GM18519 (cell line): ENCODE results near the gene HEG1.

Experiments
- ATAC-seq: cut with Tn5 transposase; IDR thresholded peaks from one replicate; pipeline ENCODE4 v1.9.1; 2021; ENCODE audit warnings: mild to moderate bottlenecking, moderate library complexity; ENCODE audit not compliant: unreplicated experiment, low FRiP score

Gene HEG1

DNA sequence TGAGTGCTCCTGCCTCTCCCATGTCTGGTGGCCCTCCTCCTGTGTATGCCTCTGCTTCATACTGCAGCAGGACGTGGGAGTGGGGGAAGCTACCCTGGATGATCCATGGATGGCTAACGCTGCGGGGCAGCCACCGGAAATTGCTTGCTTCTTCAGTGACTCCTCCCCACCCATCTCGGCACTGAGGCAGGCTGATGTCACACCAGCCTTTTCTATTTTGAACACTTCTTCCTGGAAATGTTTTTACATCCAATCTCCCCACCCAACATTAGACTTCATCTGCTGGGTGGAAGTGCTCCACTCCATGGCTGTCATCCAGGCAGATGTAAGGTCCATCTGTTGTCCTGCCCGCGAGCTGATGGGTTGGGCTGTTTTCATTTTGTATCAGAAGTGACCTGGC lies 62.3 kb downstream of the HEG1 start:
- no peak for ATAC-seq

DNA sequence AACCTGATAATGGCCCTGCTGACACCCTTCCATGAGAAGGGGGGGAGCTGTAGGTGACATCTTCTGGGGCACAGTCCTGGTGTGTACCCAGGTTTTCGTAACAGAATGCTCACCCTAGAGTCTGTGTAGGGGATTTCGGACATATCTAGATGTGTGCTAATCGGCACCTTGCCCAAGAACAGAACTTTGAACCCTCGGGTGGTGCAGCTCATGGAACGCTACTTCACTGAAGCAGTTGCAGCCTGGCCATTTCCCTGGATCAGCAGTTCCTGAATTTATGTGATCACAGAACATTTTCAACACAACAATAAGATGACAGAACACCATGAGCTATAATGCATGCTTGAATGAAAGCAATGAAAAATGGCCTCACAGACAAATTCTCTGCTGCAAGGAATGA lies 63.8 kb downstream of the HEG1 start:
- no peak for ATAC-seq

- no peak for ATAC-seq
Measured at GRCh38 chr3:124986192-124987143, 69.3 kb downstream of the HEG1 start.

GRCh38 chr3:124985349-124985748 lies 70.4 kb downstream of the HEG1 start:
- ATAC-seq, result no peak

DNA sequence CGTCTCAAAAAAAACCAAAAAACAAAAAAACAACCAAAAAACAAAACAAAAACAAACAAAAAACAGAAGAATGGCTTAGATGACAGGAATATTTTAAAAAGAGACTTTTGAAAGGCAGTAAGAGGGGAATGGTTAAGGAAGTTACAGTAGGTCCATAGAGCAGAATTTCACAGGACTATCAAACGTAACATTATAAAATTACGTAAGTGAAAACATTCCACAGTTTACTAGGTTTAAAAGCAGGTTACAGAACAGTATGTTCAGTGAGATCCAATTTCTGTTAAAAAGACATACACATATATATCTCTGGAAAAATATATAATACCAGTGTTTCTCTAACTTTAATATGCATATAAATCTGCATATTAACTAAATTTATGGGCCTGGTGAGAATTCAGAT lies 71.0 kb downstream of the HEG1 start:
- no peak for ATAC-seq

DNA sequence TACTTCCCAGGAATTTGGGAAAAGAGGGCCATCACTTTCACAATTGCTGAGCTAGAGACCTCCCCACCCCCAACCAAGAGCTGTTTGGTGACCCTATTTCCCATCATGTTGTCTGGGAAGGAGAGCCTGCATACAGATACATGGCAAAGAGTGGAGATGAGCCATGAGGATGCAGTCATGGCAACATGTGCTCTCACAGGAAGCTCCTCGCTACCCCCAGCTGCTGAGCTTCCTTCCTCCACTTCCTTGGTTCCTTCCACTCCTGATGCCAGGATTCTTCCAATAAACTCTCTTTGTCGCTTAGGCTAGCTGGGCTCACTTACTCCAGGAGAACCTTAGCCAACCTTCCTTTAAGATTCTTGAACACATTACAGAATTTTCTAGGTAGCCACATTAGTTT lies 72.9 kb downstream of the HEG1 start:
- ATAC-seq, result no peak

DNA sequence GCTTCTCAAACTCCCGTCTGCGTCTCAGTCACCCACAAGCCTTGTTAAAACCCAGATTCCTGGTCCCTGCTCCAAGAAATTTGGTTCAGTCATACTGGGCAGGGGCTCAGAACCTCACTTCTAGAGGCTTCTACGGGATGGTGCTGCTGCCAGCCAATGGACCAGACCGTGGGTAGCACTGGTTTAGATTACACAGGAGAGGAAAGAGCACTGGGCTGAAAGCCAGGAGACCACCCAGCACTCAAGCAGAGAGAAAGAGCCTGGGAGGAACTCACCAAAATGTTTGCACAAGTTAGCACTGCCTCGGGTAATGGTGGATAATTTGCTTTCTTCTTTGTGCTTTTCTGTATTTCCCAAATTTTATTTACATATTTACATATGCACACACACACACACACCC lies 74.3 kb downstream of the HEG1 start:
- no peak for ATAC-seq

DNA sequence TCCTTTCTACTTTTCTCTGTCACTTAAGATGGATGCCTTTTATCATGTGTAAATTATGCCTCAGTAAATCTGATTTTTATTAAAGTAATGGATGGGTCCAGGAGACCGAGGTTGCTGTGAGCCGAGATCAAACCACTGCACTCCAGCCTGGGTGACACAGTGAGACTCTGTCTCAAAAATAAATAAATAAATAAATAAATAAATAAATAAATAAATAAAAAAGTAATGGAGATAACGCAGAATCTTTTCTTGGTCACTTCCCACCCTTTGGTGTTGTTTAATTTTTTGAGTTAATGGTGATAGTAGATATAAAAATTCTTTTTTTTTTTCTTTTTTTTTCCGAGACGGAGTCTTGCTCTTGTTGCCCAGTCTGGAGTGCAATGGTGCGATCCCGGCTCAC lies 77.2 kb downstream of the HEG1 start:
- ATAC-seq, result no peak

DNA sequence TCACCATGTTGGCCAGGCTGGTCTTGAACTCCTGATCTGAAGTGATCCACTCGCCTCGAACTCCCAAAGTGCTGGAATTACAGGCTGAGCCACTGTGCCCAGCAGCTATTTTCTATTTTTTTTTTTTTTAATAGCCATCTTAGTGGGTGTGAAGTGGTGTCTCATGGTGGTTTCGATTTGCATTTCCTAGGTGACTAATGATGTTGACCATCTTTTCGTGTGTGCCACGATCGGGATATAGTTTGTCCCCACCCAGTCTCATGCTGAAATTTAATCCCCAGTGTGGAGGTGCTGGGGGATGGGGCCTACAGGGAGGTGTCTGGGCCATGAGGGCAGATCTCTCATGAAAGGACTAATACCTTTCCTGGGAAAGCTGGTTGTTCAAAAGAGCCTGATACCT lies 79.4 kb downstream of the HEG1 start:
- ATAC-seq, result no peak

GRCh38 chr3:124974691-124975090 lies 81.1 kb downstream of the HEG1 start:
- no peak for ATAC-seq

DNA sequence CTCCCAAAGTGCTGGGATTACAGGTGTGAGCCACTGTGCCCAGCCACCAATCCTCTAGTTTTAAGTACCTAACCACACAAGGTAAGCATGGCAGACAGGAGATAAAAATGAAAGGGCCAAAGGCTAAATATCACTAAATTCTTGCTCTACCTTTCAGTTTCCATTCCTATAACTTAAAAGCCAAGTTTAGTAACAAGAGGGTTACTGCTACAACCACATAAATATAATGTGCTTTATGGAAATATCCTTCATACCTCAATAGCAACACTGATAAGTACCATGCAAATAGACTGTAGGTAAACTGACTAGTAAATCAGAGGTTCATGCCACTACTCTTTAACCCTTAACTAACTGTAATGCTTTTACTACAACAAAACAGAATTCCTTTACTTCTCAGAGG lies 82.5 kb downstream of the HEG1 start:
- ATAC-seq, result no peak

DNA sequence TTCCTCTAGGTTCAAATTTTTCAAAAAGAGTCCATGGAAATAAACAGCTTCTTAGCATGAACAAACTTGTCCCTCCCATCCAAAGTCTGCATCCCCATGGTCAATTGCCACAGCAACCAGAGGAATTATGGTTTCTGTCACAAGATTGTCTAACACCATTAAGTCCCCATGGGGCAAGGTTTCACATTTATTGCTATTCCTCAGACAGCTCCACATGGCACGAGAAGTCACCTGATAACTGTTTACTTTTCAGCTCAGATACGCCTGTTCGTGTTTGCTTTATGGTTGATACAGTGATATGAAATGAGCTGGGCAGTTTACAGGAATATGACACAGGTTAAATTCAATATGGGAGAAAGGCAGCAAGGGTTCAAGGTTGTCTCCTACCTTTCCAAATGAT lies 83.3 kb downstream of the HEG1 start:
- ATAC-seq, result no peak

DNA sequence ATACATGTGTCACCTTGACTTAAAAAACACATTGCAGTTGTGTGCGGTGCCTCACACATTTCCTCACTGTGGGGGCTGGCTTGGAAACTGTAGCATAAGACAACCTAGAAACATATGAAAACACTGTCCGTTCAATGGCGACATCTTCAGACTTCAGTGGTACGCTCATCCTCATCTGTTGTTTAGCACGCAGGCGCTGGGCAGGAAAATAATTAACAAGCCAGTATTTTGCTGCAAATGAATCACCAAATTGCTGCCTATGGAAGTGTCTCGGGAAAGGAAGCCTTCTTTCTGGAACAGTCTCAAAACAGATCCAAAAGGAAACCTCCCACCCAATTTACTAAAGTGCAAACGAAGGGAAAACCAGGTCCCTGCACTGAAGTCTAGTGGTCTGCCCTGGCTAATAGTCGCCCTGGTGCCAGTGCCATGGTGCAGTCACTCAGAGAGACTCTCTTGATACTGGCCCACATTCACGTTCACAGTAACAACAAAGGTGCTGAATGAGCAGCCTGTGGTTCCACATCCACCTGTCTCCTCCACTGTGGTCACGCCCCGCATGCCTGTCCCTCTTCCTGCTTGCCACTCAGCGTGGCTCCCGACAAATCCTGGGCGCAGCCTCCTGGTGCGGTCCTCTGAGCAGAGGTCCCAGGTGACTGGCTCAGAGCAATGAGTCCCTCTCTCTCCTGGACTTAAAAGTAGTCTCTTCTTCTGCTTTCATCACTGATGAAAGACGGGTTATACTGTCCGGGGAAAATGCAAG lies 85.7 kb downstream of the HEG1 start:
- no peak for ATAC-seq

- ATAC-seq, result no peak
Measured at GRCh38 chr3:124969190-124969589, 86.6 kb downstream of the HEG1 start.

- no peak for ATAC-seq
Measured at GRCh38 chr3:124967964-124968363, 87.8 kb downstream of the HEG1 start.

- ATAC-seq, result no peak
Measured at GRCh38 chr3:124966521-124967445, 89.0 kb downstream of the HEG1 start.

GRCh38 chr3:124965413-124965812 lies 90.4 kb downstream of the HEG1 start:
- ATAC-seq, result no peak

- ATAC-seq, result no peak
Measured at GRCh38 chr3:124964387-124964786, 91.4 kb downstream of the HEG1 start.

DNA sequence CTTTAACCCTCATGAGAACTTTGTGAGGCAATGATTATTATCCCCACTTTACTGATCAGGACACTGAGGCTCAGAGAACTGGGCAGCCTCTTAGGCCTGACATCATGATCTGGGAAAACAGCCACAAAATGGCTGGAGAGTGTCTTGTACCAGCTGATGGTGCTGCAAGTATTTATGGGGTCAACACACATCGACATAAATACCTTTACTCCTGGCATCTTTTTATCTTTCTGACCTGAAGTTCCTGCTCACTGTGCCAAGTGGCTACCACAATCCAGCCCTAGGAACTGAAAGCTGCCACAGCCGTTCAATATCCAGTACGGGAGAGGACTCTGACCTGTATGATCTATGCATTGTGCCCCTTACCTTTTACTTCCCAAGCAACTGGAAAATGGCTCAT lies 92.0 kb downstream of the HEG1 start:
- no peak for ATAC-seq

- ATAC-seq, result no peak
Measured at GRCh38 chr3:124962403-124962940, 93.3 kb downstream of the HEG1 start.
